ENCODE results near the gene CPE.

Gene CPE

GRCh38 chr4:165378745-165379677, at the start of gene CPE:
Gene CPE (plus strand): TSS chr4:165379008. CDS start chr4:165379222, 214 bp downstream.
- TF ChIP-seq, protein P1, sequence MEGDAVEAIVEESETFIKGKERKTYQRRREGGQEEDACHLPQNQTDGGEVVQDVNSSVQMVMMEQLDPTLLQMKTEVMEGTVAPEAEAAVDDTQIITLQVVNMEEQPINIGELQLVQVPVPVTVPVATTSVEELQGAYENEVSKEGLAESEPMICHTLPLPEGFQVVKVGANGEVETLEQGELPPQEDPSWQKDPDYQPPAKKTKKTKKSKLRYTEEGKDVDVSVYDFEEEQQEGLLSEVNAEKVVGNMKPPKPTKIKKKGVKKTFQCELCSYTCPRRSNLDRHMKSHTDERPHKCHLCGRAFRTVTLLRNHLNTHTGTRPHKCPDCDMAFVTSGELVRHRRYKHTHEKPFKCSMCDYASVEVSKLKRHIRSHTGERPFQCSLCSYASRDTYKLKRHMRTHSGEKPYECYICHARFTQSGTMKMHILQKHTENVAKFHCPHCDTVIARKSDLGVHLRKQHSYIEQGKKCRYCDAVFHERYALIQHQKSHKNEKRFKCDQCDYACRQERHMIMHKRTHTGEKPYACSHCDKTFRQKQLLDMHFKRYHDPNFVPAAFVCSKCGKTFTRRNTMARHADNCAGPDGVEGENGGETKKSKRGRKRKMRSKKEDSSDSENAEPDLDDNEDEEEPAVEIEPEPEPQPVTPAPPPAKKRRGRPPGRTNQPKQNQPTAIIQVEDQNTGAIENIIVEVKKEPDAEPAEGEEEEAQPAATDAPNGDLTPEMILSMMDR (IDR thresholded peaks at IDR 0.05; ENCODE audit: low read length): no peak

DNA sequence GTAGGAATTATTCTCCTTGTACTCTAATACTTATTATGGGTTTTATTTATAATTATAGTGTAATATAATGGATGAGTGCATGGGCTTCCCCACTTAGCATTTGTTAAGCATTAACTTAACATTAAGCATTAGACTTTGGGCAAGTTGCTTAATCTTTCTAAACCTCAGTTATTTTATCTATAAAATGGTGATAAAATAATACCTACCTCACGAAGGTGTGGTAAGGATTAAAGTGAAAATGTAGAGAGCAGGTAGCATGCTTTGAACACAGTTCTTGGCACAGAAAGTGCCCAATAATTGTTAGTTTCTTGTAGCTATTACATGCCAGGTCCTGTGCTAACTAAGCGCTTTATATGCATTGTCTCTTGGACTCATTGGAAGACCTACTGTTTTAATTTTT, 48.7 kb upstream of the CPE start:
- H3K4me2 ChIP-seq (ENCODE audit: low read length): peak overlapping the region; percentile 96
- no peaks in the 10 kb centered on the region for H3F3A ChIP-seq (ENCODE audit: insufficient read depth, low read length)
- TF ChIP-seq, protein P1 (IDR thresholded peaks at IDR 0.05; ENCODE audit: low read length): no peak
- no peak for TF ChIP-seq EZH2 (IDR thresholded peaks at IDR 0.05; ENCODE audit: borderline replicate concordance, low read length)
- H3K27me3 ChIP-seq (ENCODE audit: insufficient read depth, low read length): no peaks in the 10 kb centered on the region
- no peak overlapping the region for H2AFZ ChIP-seq (ENCODE audit: low read length)
- peak overlapping the region; percentile 7 for H3K27ac ChIP-seq (ENCODE audit: low read depth, low read length, poor library complexity, severe bottlenecking)
- peaks cover 78% of the 10 kb centered on the region for H3K36me3 ChIP-seq (ENCODE audit: insufficient read depth, low read length)
- H3K9ac ChIP-seq (ENCODE audit: low read length): peak overlapping the region; percentile 95
- peaks cover 68% of the 10 kb centered on the region for H3K4me1 ChIP-seq (ENCODE audit: insufficient read depth, low read length, severe bottlenecking)
- peaks cover 10% of the 10 kb centered on the region; the same call in 1 of the 2 replicates for H4K20me1 ChIP-seq (ENCODE audit: insufficient read depth, low read length)
- no peaks in the 10 kb centered on the region for H3K9me2 ChIP-seq (ENCODE audit: low read depth, low read length)
- peak overlapping the region; percentile 96 for H3K4me3 ChIP-seq (ENCODE audit: low read depth, low read length, poor library complexity, severe bottlenecking)
- H3K79me2 ChIP-seq (ENCODE audit: insufficient read depth, low read length): peaks cover 75% of the 10 kb centered on the region
- peaks cover 4% of the 10 kb centered on the region; the same call in 1 of the 2 replicates for H3K9me3 ChIP-seq (ENCODE audit: low read length)

More at GRCh38 chr4:165378745-165379677, at the start of gene CPE:
- no peaks in the 10 kb centered on the region for H3K27me3 ChIP-seq (ENCODE audit: insufficient read depth, low read length)
- no peaks in the 10 kb centered on the region for H3F3A ChIP-seq (ENCODE audit: insufficient read depth, low read length)
- H3K4me2 ChIP-seq (ENCODE audit: low read length): no peak within 1 kb of the TSS
- no peak within 1 kb of the TSS for H2AFZ ChIP-seq (ENCODE audit: low read length)
- H4K20me1 ChIP-seq (ENCODE audit: insufficient read depth, low read length): no peaks in the 10 kb centered on the region
- H3K27ac ChIP-seq (ENCODE audit: low read depth, low read length, poor library complexity, severe bottlenecking): no peak within 1 kb of the TSS
- H3K9ac ChIP-seq (ENCODE audit: low read length): no peak within 1 kb of the TSS
- H3K9me2 ChIP-seq (ENCODE audit: low read depth, low read length): no peaks in the 10 kb centered on the region
- H3K9me3 ChIP-seq (ENCODE audit: low read length): no peaks in the 10 kb centered on the region
- no peaks in the 10 kb centered on the region for H3K4me1 ChIP-seq (ENCODE audit: insufficient read depth, low read length, severe bottlenecking)
- no peak within 1 kb of the TSS for H3K4me3 ChIP-seq (ENCODE audit: low read depth, low read length, poor library complexity, severe bottlenecking)
- H3K36me3 ChIP-seq (ENCODE audit: insufficient read depth, low read length): no peaks in the 10 kb centered on the region
- H3K79me2 ChIP-seq (ENCODE audit: insufficient read depth, low read length): no peaks in the 10 kb centered on the region

DNA sequence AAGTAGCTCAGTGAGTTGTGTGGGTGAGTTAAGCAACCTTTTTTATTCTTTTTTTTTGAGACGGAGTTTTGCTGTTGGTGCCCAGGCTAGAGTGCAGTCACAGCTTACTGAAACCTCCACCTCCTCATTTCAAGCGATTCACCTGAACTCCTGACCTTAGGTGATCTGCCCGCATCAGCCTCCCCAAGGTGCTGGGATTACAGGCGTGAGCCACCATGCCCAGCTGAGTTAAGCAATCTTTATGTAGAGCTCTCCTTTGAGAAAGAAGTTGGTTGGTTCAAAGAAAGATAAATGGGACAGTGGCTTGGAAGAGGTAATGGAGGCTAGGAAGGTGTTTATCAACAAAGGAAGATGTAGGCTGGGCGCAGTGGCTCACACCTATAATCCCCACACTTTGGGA, 48.1 kb upstream of the CPE start:
- H3K9me3 ChIP-seq (ENCODE audit: low read length): no peaks in the 10 kb centered on the region
- H3K9ac ChIP-seq (ENCODE audit: low read length): peak overlapping the region; percentile 95
- no peak overlapping the region for H2AFZ ChIP-seq (ENCODE audit: low read length)
- peaks cover 78% of the 10 kb centered on the region for H3K36me3 ChIP-seq (ENCODE audit: insufficient read depth, low read length)
- peak overlapping the region; percentile 96 for H3K4me3 ChIP-seq (ENCODE audit: low read depth, low read length, poor library complexity, severe bottlenecking)
- no peaks in the 10 kb centered on the region for H3K9me2 ChIP-seq (ENCODE audit: low read depth, low read length)
- H3K4me1 ChIP-seq (ENCODE audit: insufficient read depth, low read length, severe bottlenecking): peaks cover 71% of the 10 kb centered on the region
- TF ChIP-seq, protein P1 (IDR thresholded peaks at IDR 0.05; ENCODE audit: low read length): no peak
- TF ChIP-seq EZH2 (IDR thresholded peaks at IDR 0.05; ENCODE audit: borderline replicate concordance, low read length): no peak
- H3F3A ChIP-seq (ENCODE audit: insufficient read depth, low read length): no peaks in the 10 kb centered on the region
- peak overlapping the region; percentile 96 for H3K4me2 ChIP-seq (ENCODE audit: low read length)
- H3K27ac ChIP-seq (ENCODE audit: low read depth, low read length, poor library complexity, severe bottlenecking): peak overlapping the region; percentile 7
- no peaks in the 10 kb centered on the region for H3K27me3 ChIP-seq (ENCODE audit: insufficient read depth, low read length)
- H4K20me1 ChIP-seq (ENCODE audit: insufficient read depth, low read length): peaks cover 10% of the 10 kb centered on the region; the same call in 1 of the 2 replicates
- H3K79me2 ChIP-seq (ENCODE audit: insufficient read depth, low read length): peaks cover 79% of the 10 kb centered on the region

Data from OCI-LY1 (cell line).